Lower leg skin (tissue), 3 donors: Measurements from ENCODE around the gene WDR70.

ENCODE experiments used
- POLR2A ChIP-seq, 2 donors: fragments of 450-650 bp; IDR thresholded peaks; one replicate each; pipeline ENCODE4 v1.6.1; 2016 to 2017; ENCODE audit warnings: antibody characterized with exemption in 2 of 2, mild to moderate bottlenecking in 1 of 2, moderate library complexity in 1 of 2
- TF ChIP-seq, protein P1 (sequence below), 3 donors: fragments of 450-650 bp; IDR thresholded peaks; one replicate each; pipeline ENCODE4 v1.5.1; 2016; ENCODE audit warnings: antibody characterized with exemption in 3 of 3, mild to moderate bottlenecking in 3 of 3, moderate library complexity in 2 of 3

DNA sequence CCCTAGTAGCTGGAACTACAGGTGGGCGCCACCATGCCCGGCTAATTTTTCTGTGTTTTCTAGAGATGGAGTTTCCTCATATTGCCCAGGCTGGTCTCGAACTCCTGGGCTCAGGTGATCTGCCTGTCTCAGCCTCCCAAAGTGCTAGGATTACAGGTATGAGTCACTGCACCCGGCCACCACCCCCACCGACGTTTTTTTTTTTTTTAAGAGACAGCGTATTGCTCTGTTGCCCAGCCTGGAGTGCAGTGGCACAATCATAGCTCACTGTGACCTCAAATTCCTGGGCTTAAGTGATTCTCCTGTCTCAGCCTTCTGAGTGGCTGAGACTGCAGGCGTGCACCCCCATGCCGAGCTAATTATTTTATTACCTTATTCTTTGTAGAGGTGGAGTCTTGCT, 38.2 kb downstream of the WDR70 start:
- TF ChIP-seq, protein P1, sequence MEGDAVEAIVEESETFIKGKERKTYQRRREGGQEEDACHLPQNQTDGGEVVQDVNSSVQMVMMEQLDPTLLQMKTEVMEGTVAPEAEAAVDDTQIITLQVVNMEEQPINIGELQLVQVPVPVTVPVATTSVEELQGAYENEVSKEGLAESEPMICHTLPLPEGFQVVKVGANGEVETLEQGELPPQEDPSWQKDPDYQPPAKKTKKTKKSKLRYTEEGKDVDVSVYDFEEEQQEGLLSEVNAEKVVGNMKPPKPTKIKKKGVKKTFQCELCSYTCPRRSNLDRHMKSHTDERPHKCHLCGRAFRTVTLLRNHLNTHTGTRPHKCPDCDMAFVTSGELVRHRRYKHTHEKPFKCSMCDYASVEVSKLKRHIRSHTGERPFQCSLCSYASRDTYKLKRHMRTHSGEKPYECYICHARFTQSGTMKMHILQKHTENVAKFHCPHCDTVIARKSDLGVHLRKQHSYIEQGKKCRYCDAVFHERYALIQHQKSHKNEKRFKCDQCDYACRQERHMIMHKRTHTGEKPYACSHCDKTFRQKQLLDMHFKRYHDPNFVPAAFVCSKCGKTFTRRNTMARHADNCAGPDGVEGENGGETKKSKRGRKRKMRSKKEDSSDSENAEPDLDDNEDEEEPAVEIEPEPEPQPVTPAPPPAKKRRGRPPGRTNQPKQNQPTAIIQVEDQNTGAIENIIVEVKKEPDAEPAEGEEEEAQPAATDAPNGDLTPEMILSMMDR (IDR thresholded peaks at IDR 0.05), result no peak
- TF ChIP-seq POLR2A (IDR thresholded peaks at IDR 0.05), result no peak
